Measurements from ENCODE around the gene ISG15.

DNA sequence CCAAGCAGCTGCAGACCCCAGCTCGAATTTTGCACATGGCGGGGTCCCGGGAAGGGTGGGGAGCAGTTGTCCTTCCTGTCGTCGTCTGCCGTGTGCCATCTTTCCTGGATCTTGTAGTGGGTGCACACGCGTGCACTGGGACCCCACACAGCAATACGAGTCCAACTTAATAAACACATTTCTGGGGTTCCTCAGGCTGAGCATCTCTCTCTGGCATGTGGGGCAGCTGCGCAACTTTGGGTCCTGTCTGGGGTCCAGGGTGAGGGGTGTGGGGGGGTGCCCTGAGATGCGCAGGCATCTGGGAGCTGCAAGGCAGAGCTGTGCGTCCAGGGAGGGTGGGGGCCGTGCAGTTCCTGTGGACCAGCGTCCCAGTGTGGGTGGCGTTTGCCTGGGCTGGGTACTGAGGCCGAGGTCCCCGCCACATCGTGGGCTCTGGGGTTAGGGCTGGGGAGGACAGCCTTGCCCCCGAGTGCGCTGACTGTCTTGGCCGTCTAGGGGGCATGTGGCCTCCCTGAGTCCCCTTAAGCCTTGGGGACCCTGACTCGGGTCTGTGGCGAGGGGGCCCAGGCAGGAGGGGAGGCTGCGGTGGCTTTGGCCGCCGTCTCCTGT, 47.7 kb upstream of the ISG15 start:
- TF ChIP-seq, protein P1, sequence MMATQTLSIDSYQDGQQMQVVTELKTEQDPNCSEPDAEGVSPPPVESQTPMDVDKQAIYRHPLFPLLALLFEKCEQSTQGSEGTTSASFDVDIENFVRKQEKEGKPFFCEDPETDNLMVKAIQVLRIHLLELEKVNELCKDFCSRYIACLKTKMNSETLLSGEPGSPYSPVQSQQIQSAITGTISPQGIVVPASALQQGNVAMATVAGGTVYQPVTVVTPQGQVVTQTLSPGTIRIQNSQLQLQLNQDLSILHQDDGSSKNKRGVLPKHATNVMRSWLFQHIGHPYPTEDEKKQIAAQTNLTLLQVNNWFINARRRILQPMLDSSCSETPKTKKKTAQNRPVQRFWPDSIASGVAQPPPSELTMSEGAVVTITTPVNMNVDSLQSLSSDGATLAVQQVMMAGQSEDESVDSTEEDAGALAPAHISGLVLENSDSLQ (IDR thresholded peaks at IDR 0.05), result no peak
- no peak for TF ChIP-seq FOXA1 (IDR thresholded peaks at IDR 0.05)
- TF ChIP-seq ELF4 (IDR thresholded peaks at IDR 0.05), result no peak
- TF ChIP-seq LEF1 (IDR thresholded peaks at IDR 0.05; ENCODE audit: borderline replicate concordance), result no peak
- TF ChIP-seq SP1 (IDR thresholded peaks at IDR 0.05), result no peak
- TF ChIP-seq FOXM1 (IDR thresholded peaks at IDR 0.05; ENCODE audit: borderline replicate concordance), result no peak
- no peak for TF ChIP-seq BHLHE40 (IDR thresholded peaks at IDR 0.05; ENCODE audit: borderline replicate concordance)
- no peak for TF ChIP-seq CTBP1 (IDR thresholded peaks at IDR 0.05; ENCODE audit: borderline replicate concordance)
- no peak for TF ChIP-seq NFRKB (IDR thresholded peaks at IDR 0.05)
- no peak for TF ChIP-seq SUZ12 (IDR thresholded peaks at IDR 0.05)
- TF ChIP-seq L3MBTL2 (conservative IDR thresholded peaks at IDR 0.05), result no peak

Measured in HEK293T (cell line).